MCF 10A (cell line): Measurements from ENCODE around the gene DCP2. TPM values are rescaled to one million over a fixed set of nuclear protein-coding genes. Genes with fewer than 3 reads are reported as not detected.
A peak's percentile ranks its signal among the peaks of the same experiment; 100 is the strongest.

Source experiments
- BruUV-seq: library from RNA; stranded (reverse); fragments of 400-500 nt; replicated peaks from 2 replicates; lab custom pipeline; 2021; lab: Mats Ljungman, UMichigan
- CTCF ChIA-PET: fragments of 300-600 bp; sonication (Branson Sonifier 250); formaldehyde crosslinking; extraction: SDS; loops from one replicate; lab custom pipeline; 2021; ENCODE audit warnings: antibody characterized with exemption, inconsistent platforms; lab: Yijun Ruan, JAX
- POLR2A ChIA-PET: fragments of 300-600, 350-650 bp; sonication (Branson Sonifier 250); formaldehyde crosslinking; extraction: SDS; loops from one replicate; lab custom pipeline; 2020; ENCODE audit warnings: antibody characterized with exemption, inconsistent platforms; lab: Yijun Ruan, JAX
- DNase-seq: peaks from one replicate; pipeline ENCODE4 v3.0.0-alpha.2; 2018; ENCODE audit not compliant: unreplicated experiment
- H3K27ac Mint-ChIP-seq: one replicate; pipeline ENCODE4 v1.8.0; 2022; ENCODE audit warnings: mild to moderate bottlenecking, low read depth, mixed read lengths; ENCODE audit not compliant: unreplicated experiment
- H3K27me3 Mint-ChIP-seq: one replicate; pipeline ENCODE4 v1.8.0; 2022; ENCODE audit warnings: mixed read lengths; ENCODE audit not compliant: insufficient read depth, unreplicated experiment
- H3K36me3 Mint-ChIP-seq: one replicate; pipeline ENCODE4 v1.8.0; 2022; ENCODE audit warnings: mild to moderate bottlenecking, moderate library complexity, mixed read lengths; ENCODE audit not compliant: insufficient read depth, unreplicated experiment
- H3K4me1 Mint-ChIP-seq: one replicate; pipeline ENCODE4 v1.8.0; 2022; ENCODE audit warnings: mixed read lengths; ENCODE audit not compliant: insufficient read depth, unreplicated experiment
- H3K4me3 Mint-ChIP-seq: one replicate; pipeline ENCODE4 v1.8.0; 2022; ENCODE audit warnings: mild to moderate bottlenecking, moderate library complexity, mixed read lengths; ENCODE audit not compliant: unreplicated experiment
- H3K9me3 Mint-ChIP-seq: one replicate; pipeline ENCODE4 v1.8.0; 2022; ENCODE audit warnings: mixed read lengths; ENCODE audit not compliant: unreplicated experiment
- CTCF ChIP-seq: fragments of 200-600 bp; IDR thresholded peaks from one replicate; pipeline ENCODE4 v1.8.0; 2022; ENCODE audit warnings: antibody characterized with exemption, mild to moderate bottlenecking; ENCODE audit not compliant: unreplicated experiment
- intact Hi-C: fragments of 100-400 bp; cut with micrococcal nuclease; formaldehyde crosslinking; loops from 2 replicates; pipeline ENCODE4 v1.14.1; 2022
- total RNA-seq: library from RNA; stranded (reverse); gene quantifications from 2 replicates; pipeline ENCODE4 v1.2.3, GENCODE V29; 2022

The DCP2 gene
- total RNA-seq, 1 experiment from 2014 or later: 34.1 TPM

- Mint-ChIP-seq H3K4me1 (peaks cover 16% of the 10 kb centered on the region), H3K27me3 (no peaks in the 10 kb centered on the region), H3K4me3 (no peak overlapping the region), H3K27ac (peak overlapping the region; percentile 14), H3K9me3 (no peaks in the 10 kb centered on the region), H3K36me3 (peaks cover 36% of the 10 kb centered on the region)
- TF ChIP-seq CTCF: no peak
- POLR2A ChIA-PET: no interaction called here
- intact Hi-C loops: loop anchor here (2.0 kb wide), 1 partner anchor 41 kb away; no protein-coding TSS in a partner anchor
- CTCF ChIA-PET: interaction anchor here (0.6 kb wide), 1 partner anchor 263 kb away, joined by 3 read pairs; no protein-coding TSS in a partner anchor
- no peak for DNase-seq
- no TSS peak for BruUV-seq
Observed at GRCh38 chr5:113038136-113038535, 61.5 kb downstream of the DCP2 start.

GRCh38 chr5:113038714-113039113 is 62.1 kb downstream of the DCP2 start:
- no TSS peak for BruUV-seq
- CTCF ChIA-PET: interaction anchor here (0.6 kb wide), 3 partner anchors 256 to 453 kb away, joined by 3 read pairs; no protein-coding TSS in a partner anchor
- Mint-ChIP-seq H3K27me3 (no peaks in the 10 kb centered on the region), H3K9me3 (no peaks in the 10 kb centered on the region), H3K27ac (peak overlapping the region; percentile 14), H3K4me3 (no peak overlapping the region), H3K36me3 (peaks cover 36% of the 10 kb centered on the region), H3K4me1 (peaks cover 16% of the 10 kb centered on the region)
- intact Hi-C loops: loop anchor here (2.0 kb wide), 1 partner anchor 42 kb away; no protein-coding TSS in a partner anchor
- POLR2A ChIA-PET: no interaction called here
- DNase-seq: peak; percentile 73
- TF ChIP-seq CTCF: no peak

GRCh38 chr5:113039229-113039933 is 62.8 kb downstream of the DCP2 start:
- TF ChIP-seq CTCF: no peak
- peaks cover 43% of the 10 kb centered on the region for H3K36me3 Mint-ChIP-seq
- CTCF ChIA-PET: interaction anchor here (0.6 kb wide), 3 partner anchors 205 to 452 kb away, joined by 3 to 5 read pairs (median 3); no protein-coding TSS in a partner anchor
- no peak overlapping the region for H3K27ac Mint-ChIP-seq
- POLR2A ChIA-PET: no interaction called here
- DNase-seq: no peak
- no TSS peak for BruUV-seq
- no peaks in the 10 kb centered on the region for H3K9me3 Mint-ChIP-seq
- H3K4me3 Mint-ChIP-seq: no peak overlapping the region
- no peaks in the 10 kb centered on the region for H3K27me3 Mint-ChIP-seq
- intact Hi-C loops: loop anchor here (2.0 kb wide), 1 partner anchor 43 kb away; no protein-coding TSS in a partner anchor
- peaks cover 16% of the 10 kb centered on the region for H3K4me1 Mint-ChIP-seq

GRCh38 chr5:113039934-113040285 is 63.3 kb downstream of the DCP2 start:
- Mint-ChIP-seq H3K27me3 (no peaks in the 10 kb centered on the region), H3K36me3 (peaks cover 48% of the 10 kb centered on the region), H3K27ac (no peak overlapping the region), H3K4me3 (no peak overlapping the region), H3K9me3 (no peaks in the 10 kb centered on the region), H3K4me1 (peaks cover 16% of the 10 kb centered on the region)
- TF ChIP-seq CTCF: no peak
- CTCF ChIA-PET: no interaction called here
- POLR2A ChIA-PET: no interaction called here
- intact Hi-C loops: loop anchor here (2.0 to 5.0 kb wide), 2 partner anchors 43 to 472 kb away; partner anchors contain the start of gene YTHDC2
- DNase-seq: no peak
- no TSS peak for BruUV-seq
